ENCODE data around the gene QKI.
"Not testable (repeated sequence)": the region's sequence is repeated elsewhere in the genome, so short reads cannot be mapped to it uniquely, and the experiment has no call there.

QKI gene

GRCh38 chr6:163444077-163444476 is 29.6 kb downstream of the QKI start:
- no peak for DNase-seq

GRCh38 chr6:163446549-163446948 is 32.0 kb downstream of the QKI start:
- DNase-seq = no peak

- no peak for DNase-seq
Measured at GRCh38 chr6:163449076-163449475, 34.6 kb downstream of the QKI start.

- DNase-seq = no peak
Measured at GRCh38 chr6:163454425-163454824, 39.9 kb downstream of the QKI start.

- no peak for DNase-seq
Measured at GRCh38 chr6:163455552-163455951, 41.0 kb downstream of the QKI start.

- no peak for DNase-seq
Measured at GRCh38 chr6:163457637-163458561, 43.4 kb downstream of the QKI start.

GRCh38 chr6:163459007-163459406 is 44.5 kb downstream of the QKI start:
- no peak for DNase-seq

- no peak for DNase-seq
Measured at GRCh38 chr6:163459536-163459935, 45.0 kb downstream of the QKI start.

GRCh38 chr6:163460307-163460782 is 45.8 kb downstream of the QKI start:
- DNase-seq = no peak

- DNase-seq = no peak
Measured at GRCh38 chr6:163461696-163462095, 47.2 kb downstream of the QKI start.

GRCh38 chr6:163463180-163463579 is 48.7 kb downstream of the QKI start:
- DNase-seq = no peak

- no peak for DNase-seq
Measured at GRCh38 chr6:163463795-163464194, 49.3 kb downstream of the QKI start.

- DNase-seq = no peak
Measured at GRCh38 chr6:163466839-163467390, 52.4 kb downstream of the QKI start.

- no peak for DNase-seq
Measured at GRCh38 chr6:163468738-163469137, 54.2 kb downstream of the QKI start.

GRCh38 chr6:163469459-163469985 is 55.0 kb downstream of the QKI start:
- DNase-seq = no peak

GRCh38 chr6:163470611-163471010 is 56.1 kb downstream of the QKI start:
- DNase-seq = no peak

- DNase-seq = no peak
Measured at GRCh38 chr6:163474581-163474980, 60.1 kb downstream of the QKI start.

GRCh38 chr6:163476946-163477345 is 62.4 kb downstream of the QKI start:
- not testable (repeated sequence) for DNase-seq

GRCh38 chr6:163483107-163483506 is 68.6 kb downstream of the QKI start:
- DNase-seq = no peak

GRCh38 chr6:163485388-163485851 is 70.9 kb downstream of the QKI start:
- no peak for DNase-seq

- DNase-seq = no peak
Measured at GRCh38 chr6:163486821-163487220, 72.3 kb downstream of the QKI start.

GRCh38 chr6:163487606-163488005 is 73.1 kb downstream of the QKI start:
- DNase-seq = no peak

- DNase-seq = no peak
Measured at GRCh38 chr6:163489584-163489983, 75.1 kb downstream of the QKI start.

All from cerebellar nuclear complex (tissue), 1 donor.